GM10266 (cell line): ENCODE data around the gene SLC19A1.
"Not testable (repeated sequence)": the region's sequence is repeated elsewhere in the genome, so short reads cannot be mapped to it uniquely, and the experiment has no call there.

Experiments used
- DNase-seq: peaks from one replicate; pipeline ENCODE4 v3.0.0; 2012; ENCODE audit errors: extremely low spot score
- TF ChIP-seq, protein P1 (sequence below): IDR thresholded peaks from 2 replicates; pipeline ENCODE4 v1.5.1; 2012; ENCODE audit warnings: mild to moderate bottlenecking, low read depth; ENCODE audit not compliant: control insufficient read depth, insufficient read depth; ENCODE audit errors: missing control alignments

Gene SLC19A1

DNA sequence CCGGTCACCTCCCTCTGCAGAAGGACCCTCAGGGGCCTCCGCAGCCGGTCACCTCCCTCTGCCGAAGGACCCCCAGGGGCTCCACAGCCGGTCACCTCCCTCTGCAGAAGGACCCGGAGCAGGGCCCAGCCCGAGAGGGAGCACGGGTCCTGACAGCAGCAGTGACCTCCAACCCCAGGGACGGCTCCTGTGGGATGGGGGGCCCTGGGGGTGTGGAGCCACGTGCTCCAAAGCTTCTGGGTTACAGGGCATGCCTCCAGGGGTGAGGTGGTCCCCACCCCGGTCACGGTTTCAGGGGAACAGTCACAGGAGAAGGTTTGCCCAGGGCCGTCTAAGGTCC is 40.3 kb downstream of the SLC19A1 start:
- no peak for DNase-seq
- TF ChIP-seq, protein P1, sequence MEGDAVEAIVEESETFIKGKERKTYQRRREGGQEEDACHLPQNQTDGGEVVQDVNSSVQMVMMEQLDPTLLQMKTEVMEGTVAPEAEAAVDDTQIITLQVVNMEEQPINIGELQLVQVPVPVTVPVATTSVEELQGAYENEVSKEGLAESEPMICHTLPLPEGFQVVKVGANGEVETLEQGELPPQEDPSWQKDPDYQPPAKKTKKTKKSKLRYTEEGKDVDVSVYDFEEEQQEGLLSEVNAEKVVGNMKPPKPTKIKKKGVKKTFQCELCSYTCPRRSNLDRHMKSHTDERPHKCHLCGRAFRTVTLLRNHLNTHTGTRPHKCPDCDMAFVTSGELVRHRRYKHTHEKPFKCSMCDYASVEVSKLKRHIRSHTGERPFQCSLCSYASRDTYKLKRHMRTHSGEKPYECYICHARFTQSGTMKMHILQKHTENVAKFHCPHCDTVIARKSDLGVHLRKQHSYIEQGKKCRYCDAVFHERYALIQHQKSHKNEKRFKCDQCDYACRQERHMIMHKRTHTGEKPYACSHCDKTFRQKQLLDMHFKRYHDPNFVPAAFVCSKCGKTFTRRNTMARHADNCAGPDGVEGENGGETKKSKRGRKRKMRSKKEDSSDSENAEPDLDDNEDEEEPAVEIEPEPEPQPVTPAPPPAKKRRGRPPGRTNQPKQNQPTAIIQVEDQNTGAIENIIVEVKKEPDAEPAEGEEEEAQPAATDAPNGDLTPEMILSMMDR: no peak

DNA sequence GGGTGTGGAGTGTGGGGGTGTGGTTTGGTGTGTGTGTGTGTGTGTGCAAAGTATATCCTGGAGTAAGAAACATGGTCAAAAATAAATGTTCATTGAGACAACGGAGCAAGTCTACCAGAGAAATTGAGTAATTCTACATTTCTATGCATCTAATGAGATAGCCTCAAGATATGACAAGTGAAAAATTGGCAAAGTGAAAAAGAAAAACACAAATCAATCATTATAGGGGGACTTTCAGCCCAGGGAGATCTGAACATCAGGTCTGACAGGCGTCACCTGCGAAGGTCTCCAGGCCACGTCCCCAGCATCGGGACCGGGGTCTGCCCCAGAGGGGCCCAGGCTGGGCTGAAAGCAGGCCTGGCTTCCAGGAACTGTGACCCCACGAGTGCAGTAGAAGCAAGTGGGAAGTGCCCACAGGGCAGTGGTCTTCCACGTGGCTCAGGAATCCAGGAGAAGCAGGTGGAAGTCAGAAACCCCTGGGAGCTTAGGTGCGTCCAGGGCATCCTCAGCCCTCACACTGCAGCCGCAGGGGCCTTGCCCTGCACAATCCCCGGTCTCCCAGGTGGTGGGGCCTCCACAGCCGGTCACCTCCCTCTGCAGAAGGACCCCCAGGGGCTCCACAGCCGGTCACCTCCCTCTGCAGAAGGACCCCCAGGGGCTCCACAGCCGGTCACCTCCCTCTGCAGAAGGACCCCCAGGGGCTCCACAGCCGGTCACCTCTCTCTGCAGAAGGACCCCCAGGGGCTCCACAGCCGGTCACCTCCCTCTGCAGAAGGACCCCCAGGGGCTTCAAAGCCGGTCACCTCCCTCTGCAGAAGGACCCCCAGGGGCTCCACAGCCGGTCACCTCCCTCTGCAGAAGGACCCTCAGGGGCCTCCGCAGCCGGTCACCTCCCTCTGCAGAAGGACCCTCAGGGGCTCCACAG is 40.9 kb downstream of the SLC19A1 start:
- DNase-seq: not testable (repeated sequence)

DNA sequence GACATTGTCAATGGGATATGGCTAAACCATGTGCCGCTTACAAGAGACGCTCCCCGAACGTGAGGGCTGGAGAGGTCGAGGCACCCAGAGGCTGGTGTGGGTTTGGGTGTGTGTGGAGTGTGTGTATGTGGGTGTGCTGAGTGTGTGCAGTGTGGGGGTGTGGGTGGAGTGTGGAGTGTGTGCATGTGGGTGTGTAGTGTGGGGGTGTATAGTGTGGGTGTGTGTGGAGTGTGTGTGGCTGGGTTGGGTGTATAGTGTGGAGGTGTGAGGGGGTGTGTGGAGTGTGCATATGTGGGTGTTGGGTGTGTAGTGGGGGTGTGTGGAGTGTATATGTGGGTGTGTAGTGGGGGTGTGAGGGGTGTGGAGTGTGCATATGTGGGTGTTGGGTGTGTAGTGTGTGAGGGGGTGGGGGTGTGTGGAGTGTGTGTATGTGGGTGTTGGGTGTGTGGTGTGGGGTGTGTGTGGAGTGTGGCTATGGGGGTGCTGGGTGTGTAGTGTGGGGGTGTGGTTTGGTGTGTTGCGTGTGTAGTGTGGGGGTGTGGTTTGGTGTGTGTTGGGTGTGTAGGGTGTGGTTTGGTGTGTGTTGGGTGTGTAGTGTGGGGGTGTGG is 42.2 kb downstream of the SLC19A1 start:
- no peak for DNase-seq

DNA sequence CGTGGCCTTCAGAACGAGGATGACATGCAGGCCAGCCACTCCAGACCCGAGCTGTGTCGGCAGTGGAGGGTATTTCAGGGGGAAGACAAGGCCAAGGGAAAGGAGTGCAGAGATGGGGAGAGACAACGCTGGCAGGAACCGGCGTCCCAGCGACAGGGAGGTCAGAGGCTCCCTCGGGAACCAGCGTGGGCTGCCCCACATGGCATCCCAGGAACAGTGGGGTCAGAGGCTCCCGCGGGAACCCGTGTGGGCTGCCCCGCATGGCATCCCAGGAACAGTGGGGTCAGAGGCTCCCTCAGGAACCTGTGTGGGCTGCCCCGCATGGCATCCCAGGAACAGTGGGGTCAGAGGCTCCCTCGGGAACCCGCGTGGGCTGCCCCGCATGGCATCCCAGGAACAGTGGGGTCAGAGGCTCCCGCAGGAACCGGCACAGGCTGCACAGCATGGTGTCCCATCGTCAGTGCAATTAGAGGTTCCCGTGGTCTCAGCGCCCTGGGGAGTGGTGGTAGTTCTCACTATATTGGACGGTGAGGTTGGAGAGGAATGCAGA is 43.0 kb downstream of the SLC19A1 start:
- TF ChIP-seq, protein P1: no peak
- no peak for DNase-seq

More for the DNA sequence above, 42.2 kb downstream of the SLC19A1 start:
- TF ChIP-seq, protein P1: no peak

DNA sequence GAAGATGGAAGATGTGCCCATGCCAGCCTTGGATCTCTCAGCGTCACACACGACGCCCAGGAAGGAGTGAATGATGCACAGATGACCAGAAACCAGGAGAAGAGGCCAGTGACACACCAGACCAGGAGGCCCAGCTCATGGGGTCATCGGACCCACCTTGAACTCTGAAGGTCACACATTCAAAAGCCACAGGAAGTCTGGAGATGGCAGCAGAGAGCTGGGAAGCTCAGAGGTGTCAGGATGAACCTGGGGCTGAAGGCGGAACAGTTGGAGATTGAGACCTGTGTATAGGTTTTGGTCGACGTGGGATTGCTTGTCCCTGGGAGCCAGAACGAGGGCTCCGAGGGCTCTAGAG is 43.6 kb downstream of the SLC19A1 start:
- TF ChIP-seq, protein P1: no peak

DNA sequence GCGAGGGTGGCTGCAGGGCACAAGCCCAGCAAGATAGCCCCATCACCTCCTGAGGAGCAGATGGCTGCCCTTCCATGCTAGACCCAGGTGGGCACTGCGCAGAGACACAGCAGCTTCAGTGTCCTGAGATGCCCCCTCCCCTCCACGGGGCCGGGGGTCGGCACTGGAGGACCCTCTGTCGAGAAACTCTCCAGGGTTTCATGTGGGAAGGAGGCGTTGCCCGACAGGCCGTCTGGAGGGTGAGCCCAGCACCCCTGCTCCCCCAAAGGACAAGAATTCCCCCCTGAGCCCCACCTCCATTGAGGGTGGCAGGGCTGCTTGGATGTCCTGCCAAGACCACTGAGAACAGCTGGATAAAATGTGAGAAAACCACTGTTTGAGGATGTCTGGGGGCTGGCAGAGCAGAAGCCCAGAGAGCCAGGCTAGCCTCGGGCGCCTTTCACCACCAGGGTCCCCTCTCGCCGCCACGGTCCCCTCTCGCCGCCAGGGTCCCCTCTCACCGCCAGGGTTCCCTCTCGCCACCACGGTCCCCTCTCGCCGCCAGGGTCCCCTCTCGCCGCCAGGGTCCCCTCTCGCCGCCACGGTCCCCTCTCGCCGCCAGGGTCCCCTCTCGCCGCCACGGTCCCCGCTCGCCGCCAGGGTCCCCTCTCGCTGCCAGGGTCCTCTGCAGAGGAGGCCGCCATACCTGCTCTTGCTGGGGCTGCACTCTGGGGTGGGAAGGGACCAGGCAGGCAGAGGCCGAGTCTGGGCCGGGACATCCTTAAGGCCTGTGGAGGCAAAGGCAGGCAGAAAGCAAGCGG is 44.2 kb downstream of the SLC19A1 start:
- TF ChIP-seq, protein P1: no peak
- DNase-seq: no peak

More for the DNA sequence above, 43.6 kb downstream of the SLC19A1 start:
- no peak for DNase-seq
